ENCODE measurements around the gene YIPF3. TPM values are rescaled to one million over a fixed set of nuclear protein-coding genes. Genes with fewer than 3 reads are reported as not detected.
"Not testable (repeated sequence)": the region's sequence is repeated elsewhere in the genome, so short reads cannot be mapped to it uniquely, and the experiment has no call there.

The YIPF3 gene
- 69.9 TPM for total RNA-seq
- long read RNA-seq, transcript YIPF3-202 (9 exons, 1,576 nt), result major isoform, 134 of 151 reads
- long read RNA-seq, partial matches to known transcripts, result 3 of 151 reads
- long read RNA-seq, other reads (novel, unspliced or antisense), result 14 of 151 reads

DNA sequence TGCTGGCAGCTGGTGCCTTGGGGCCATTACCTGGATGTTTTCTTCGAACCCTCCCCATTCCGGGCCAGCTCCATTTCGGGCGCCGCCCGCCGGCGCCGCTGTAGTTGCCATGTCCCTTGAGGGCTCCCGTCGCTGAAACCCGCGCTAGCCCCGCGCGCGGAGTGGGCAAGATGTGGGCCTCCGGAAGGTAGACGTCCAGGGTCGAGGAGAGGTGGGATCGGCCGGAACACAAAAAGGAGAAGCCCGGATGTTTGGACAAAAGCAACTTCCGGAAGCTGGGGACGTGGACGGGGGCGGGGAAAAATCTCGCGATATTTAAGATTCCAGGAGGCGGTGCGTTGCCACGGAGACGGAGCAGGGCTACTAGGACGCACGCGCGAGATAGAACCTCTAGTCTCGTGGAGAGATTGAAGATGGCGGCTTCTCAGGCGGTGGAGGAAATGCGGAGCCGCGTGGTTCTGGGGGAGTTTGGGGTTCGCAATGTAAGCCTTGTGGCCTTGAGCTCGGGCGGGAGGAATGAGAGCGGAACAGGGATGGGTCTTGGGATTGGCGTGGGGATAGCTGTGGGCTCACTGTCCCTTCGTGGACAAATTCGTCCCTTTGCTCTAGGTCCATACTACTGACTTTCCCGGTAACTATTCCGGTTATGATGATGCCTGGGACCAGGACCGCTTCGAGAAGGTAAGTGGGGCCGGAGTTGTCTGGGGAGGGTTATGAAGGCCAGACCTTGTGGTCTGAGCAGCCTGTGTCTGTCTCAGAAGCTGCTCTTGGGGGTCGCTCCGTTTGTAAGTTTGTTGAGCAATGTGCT is at the start of gene YIPF3, which contains the start of gene POLR1C:
TSS of gene YIPF3 (minus strand) at position 230 of the 808 bp plus-strand sequence. CDS start at position 111, 119 bp downstream.
TSS of gene POLR1C (plus strand) at position 393 of the 808 bp plus-strand sequence. CDS start at position 414, 21 bp downstream.
- DNase-seq, result peak; percentile 97
- Histone ChIP-seq H3K36me3 (peaks cover 65% of the 10 kb centered on the region), H3K4me3 (peak within 1 kb of the TSS; percentile 92), H3K27ac (replicated peaks) (peak within 1 kb of the TSS; percentile 93), H3K4me1 (peaks cover 87% of the 10 kb centered on the region), H3K9me3 (replicated peaks) (no peaks in the 10 kb centered on the region), H3K27me3 (ENCODE audit: low read depth) (no peaks in the 10 kb centered on the region)
- TF ChIP-seq, protein P1, sequence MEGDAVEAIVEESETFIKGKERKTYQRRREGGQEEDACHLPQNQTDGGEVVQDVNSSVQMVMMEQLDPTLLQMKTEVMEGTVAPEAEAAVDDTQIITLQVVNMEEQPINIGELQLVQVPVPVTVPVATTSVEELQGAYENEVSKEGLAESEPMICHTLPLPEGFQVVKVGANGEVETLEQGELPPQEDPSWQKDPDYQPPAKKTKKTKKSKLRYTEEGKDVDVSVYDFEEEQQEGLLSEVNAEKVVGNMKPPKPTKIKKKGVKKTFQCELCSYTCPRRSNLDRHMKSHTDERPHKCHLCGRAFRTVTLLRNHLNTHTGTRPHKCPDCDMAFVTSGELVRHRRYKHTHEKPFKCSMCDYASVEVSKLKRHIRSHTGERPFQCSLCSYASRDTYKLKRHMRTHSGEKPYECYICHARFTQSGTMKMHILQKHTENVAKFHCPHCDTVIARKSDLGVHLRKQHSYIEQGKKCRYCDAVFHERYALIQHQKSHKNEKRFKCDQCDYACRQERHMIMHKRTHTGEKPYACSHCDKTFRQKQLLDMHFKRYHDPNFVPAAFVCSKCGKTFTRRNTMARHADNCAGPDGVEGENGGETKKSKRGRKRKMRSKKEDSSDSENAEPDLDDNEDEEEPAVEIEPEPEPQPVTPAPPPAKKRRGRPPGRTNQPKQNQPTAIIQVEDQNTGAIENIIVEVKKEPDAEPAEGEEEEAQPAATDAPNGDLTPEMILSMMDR (IDR thresholded peaks at IDR 0.05; ENCODE audit: borderline replicate concordance), result no peak
- intact Hi-C loops (cut with micrococcal nuclease), result no loop called here

DNA sequence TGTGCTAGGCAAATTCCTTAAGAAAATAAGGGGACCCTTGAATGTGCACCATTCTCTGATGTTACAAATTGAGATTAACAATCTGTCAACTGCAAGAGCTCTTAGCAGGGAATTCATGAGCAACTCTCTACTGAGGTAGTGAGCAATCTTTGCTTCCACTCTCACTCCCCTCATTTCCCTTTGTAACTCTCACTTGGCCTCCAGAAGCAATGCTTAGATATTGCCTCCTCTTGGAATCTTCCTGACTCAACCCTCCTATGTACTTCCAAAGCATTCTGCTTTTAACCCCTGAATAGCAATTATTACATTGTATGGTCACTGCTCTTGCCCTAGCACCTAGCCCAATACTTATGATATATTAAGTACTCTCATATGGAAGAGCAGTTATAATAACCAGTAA is 42.6 kb upstream of the YIPF3 start:
- H3K36me3 ChIP-seq, result peaks cover 100% of the 10 kb centered on the region
- DNase-seq, result no peak
- no peaks in the 10 kb centered on the region for H3K27me3 ChIP-seq (ENCODE audit: low read depth)
- H3K4me3 ChIP-seq, result no peak overlapping the region
- H3K4me1 ChIP-seq, result no peaks in the 10 kb centered on the region
- no peaks in the 10 kb centered on the region for H3K9me3 ChIP-seq (replicated peaks)
- H3K27ac ChIP-seq (replicated peaks), result no peak overlapping the region
- TF ChIP-seq, protein P1 (IDR thresholded peaks at IDR 0.05; ENCODE audit: borderline replicate concordance), result no peak
- intact Hi-C loops (cut with micrococcal nuclease), result no loop called here

DNA sequence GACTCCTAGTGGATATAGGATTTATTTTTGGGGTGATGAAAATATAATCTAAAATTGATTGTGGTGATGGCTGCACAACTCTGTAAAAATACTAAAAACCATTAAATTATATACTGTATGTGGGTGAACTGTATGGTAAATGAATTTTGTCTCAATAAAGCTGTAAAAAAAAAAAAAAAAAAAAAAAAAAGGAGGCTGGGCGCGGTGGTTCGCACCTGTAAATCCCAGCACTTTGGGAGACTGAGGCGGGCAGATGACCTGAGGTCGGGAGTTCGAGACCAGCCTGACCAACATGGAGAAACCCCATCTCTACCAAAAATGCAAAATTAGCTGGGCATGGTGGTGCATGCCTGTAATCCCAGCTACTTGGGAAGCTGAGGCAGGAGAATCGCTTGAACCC is 40.9 kb upstream of the YIPF3 start:
- H3K4me3 ChIP-seq; H3K27ac ChIP-seq (replicated peaks); H3K9me3 ChIP-seq (replicated peaks); H3K27me3 ChIP-seq (ENCODE audit: low read depth); H3K4me1 ChIP-seq; intact Hi-C loops (cut with micrococcal nuclease); DNase-seq: not testable (repeated sequence)
- peaks cover 100% of the 10 kb centered on the region for H3K36me3 ChIP-seq

DNA sequence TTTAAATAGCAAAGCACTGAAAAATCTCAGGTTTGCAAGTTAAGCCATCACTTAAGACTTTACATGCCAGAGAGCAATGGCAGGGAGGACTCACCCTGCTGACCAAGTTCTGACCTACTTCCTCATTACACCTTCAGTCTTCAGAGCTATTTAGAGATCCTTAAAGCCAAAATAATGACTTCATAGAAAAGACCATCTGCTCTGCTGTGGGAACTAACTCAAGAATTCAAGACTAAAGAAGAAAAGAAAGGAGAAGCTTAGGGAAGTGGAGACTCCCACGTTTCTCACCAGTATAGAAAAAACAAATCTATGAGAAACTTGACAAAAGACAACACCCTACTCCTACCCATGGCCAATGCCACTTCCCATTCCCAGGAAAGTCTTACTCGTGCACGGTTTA is 30.5 kb upstream of the YIPF3 start:
- Histone ChIP-seq H3K9me3 (replicated peaks) (no peaks in the 10 kb centered on the region), H3K36me3 (peaks cover 99% of the 10 kb centered on the region), H3K4me3 (no peak overlapping the region), H3K27me3 (ENCODE audit: low read depth) (no peaks in the 10 kb centered on the region), H3K27ac (replicated peaks) (no peak overlapping the region), H3K4me1 (no peaks in the 10 kb centered on the region)
- intact Hi-C loops (cut with micrococcal nuclease), result no loop called here
- TF ChIP-seq, protein P1 (IDR thresholded peaks at IDR 0.05; ENCODE audit: borderline replicate concordance), result no peak
- DNase-seq, result no peak

DNA sequence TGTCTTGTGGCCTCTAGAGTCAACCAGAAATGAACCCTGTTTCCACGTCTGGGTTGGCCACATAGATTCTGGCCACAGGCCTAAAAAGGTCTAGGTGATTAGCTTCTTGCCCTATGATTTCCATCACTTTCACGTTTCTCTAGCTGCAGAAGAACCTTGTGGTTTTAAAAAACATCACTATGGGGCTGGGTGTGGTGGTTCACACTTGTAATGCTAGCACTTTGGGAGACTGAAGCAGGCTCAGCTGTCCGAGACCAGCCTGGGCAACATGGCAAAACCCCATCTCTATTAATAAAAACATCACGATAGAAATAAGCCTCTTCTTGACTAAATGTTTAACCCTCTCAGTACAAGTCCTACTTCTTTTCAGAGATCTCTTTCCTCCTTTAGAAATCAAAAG is 27.7 kb upstream of the YIPF3 start:
- H3K36me3 ChIP-seq, result peaks cover 93% of the 10 kb centered on the region
- no peak overlapping the region for H3K4me3 ChIP-seq
- H3K9me3 ChIP-seq (replicated peaks), result no peaks in the 10 kb centered on the region
- H3K27me3 ChIP-seq (ENCODE audit: low read depth), result no peaks in the 10 kb centered on the region
- DNase-seq, result no peak
- no peak overlapping the region for H3K27ac ChIP-seq (replicated peaks)
- TF ChIP-seq, protein P1 (IDR thresholded peaks at IDR 0.05; ENCODE audit: borderline replicate concordance), result no peak
- intact Hi-C loops (cut with micrococcal nuclease), result no loop called here
- no peaks in the 10 kb centered on the region for H3K4me1 ChIP-seq

Data from left ventricle myocardium inferior (tissue), 1 donor.